A549 (cell line): ENCODE measurements around the gene SYCP3. TPM values are rescaled to one million over a fixed set of nuclear protein-coding genes. Genes with fewer than 3 reads are reported as not detected.

Experiments
- ATAC-seq, 2 experiments: fragments of 200-7000 bp in 1 of 2; fragments of >200 bp in 1 of 2; cut with Nextera tagmentation in 1 of 2; cut with Tn5 transposase in 1 of 2; 3 replicates each; pipeline versions ENCODE4 v1.8.0 to v1.9.1; 2018 to 2020; ENCODE audit warnings: mild to moderate bottlenecking in 1 of 2, moderate library complexity in 1 of 2
- CTCF ChIA-PET: fragments of 300-600 bp; sonication (Branson Sonifier 250); formaldehyde crosslinking; extraction: SDS; loops from one replicate; lab custom pipeline; 2021; ENCODE audit warnings: antibody characterized with exemption, inconsistent platforms; lab: Yijun Ruan, JAX
- POLR2A ChIA-PET: fragments of 350-600 bp; formaldehyde crosslinking; extraction: SDS; loops from one replicate; lab custom pipeline; 2021; ENCODE audit warnings: antibody characterized with exemption, inconsistent platforms; lab: Yijun Ruan, JAX
- DNase-seq, 2 experiments: peaks; one replicate each; pipeline versions ENCODE4 v3.0.0 to v3.0.0-alpha.2; 2011 to 2016; ENCODE audit warnings: low read depth in 1 of 2, low spot score in 1 of 2
- FAIRE-seq: peaks from 2 replicates; lab custom pipeline; 2011; peaks lifted over from hg19 to GRCh38; lab: Jason Lieb, UNC
- H3K27ac ChIP-seq, 2 experiments: fragments of >200 bp; sonication (Bioruptor Twin); formaldehyde crosslinking; 3 replicates each; pipeline ENCODE4 v1.5.1; 2016 to 2017
- H3K4me1 ChIP-seq: fragments of >200 bp; sonication (Bioruptor Twin); formaldehyde crosslinking; 3 replicates; pipeline ENCODE4 v1.6.1; 2016
- H3K4me2 ChIP-seq: fragments of >200 bp; sonication (Bioruptor Twin); formaldehyde crosslinking; 3 replicates; pipeline ENCODE4 v1.6.1; 2016
- H3K4me3 ChIP-seq: fragments of >200 bp; sonication (Bioruptor Twin); formaldehyde crosslinking; 3 replicates; pipeline ENCODE4 v1.5.1; 2016
- H3K9me3 ChIP-seq: fragments of >200 bp; sonication (Bioruptor Twin); formaldehyde crosslinking; 3 replicates; pipeline ENCODE4 v1.6.1; 2016
- ATOH8 ChIP-seq: fragments of 250-450 bp; sonication (Bioruptor Pico); IDR thresholded peaks from 2 replicates; pipeline ENCODE4 v1.5.0; 2020; ENCODE audit warnings: low read depth, mild to moderate bottlenecking, moderate library complexity
- BHLHE40 ChIP-seq: IDR thresholded peaks from 2 replicates; pipeline ENCODE4 v1.6.1; 2012; ENCODE audit warnings: low read depth, low read length, inconsistent platforms
- CBX8 ChIP-seq: fragments of 200-600 bp; sonication (generic); IDR thresholded peaks from 2 replicates; pipeline ENCODE4 v1.6.1; 2016
- CHD2 ChIP-seq: fragments of 150-350 bp; IDR thresholded peaks from 2 replicates; pipeline ENCODE4 v1.6.1; 2014; ENCODE audit warnings: low read length; ENCODE audit not compliant: partially characterized antibody
- CHD4 ChIP-seq: fragments of 200-600 bp; sonication (generic); IDR thresholded peaks from 2 replicates; pipeline ENCODE4 v1.6.1; 2016; ENCODE audit warnings: antibody characterized with exemption, mild to moderate bottlenecking, borderline replicate concordance
- CTCF ChIP-seq: fragments of >200 bp; sonication (Bioruptor Twin); formaldehyde crosslinking; IDR thresholded peaks from 3 replicates; pipeline ENCODE4 v1.5.1; 2016
- EHF ChIP-seq: fragments of 250-450 bp; sonication (Bioruptor Pico); IDR thresholded peaks from 2 replicates; pipeline ENCODE4 v1.5.0; 2020; ENCODE audit warnings: mild to moderate bottlenecking
- EHMT2 ChIP-seq: fragments of 200-600 bp; sonication (generic); IDR thresholded peaks from 2 replicates; pipeline ENCODE4 v1.6.1; 2016; ENCODE audit warnings: antibody characterized with exemption, low read depth, mild to moderate bottlenecking, moderate library complexity
- ESRRA ChIP-seq: fragments of 150-350 bp; IDR thresholded peaks from 2 replicates; pipeline ENCODE4 v1.6.1; 2014; ENCODE audit warnings: mild to moderate bottlenecking, low read length, borderline replicate concordance
- FOSL2 ChIP-seq, 2 experiments: fragments of 450-650 bp in 1 of 2; fragments of >200 bp in 1 of 2; sonication (Bioruptor Twin) in 1 of 2; formaldehyde crosslinking; IDR thresholded peaks; 2 replicates each; pipeline versions ENCODE4 v1.5.0 to v1.6.1; 2016 to 2020; ENCODE audit warnings: mild to moderate bottlenecking in 1 of 2, moderate library complexity in 1 of 2
- FOXS1 ChIP-seq: fragments of 250-450 bp; sonication (Bioruptor Pico); IDR thresholded peaks from 2 replicates; pipeline ENCODE4 v1.5.0; 2020; ENCODE audit warnings: mild to moderate bottlenecking, moderate library complexity
- HDAC2 ChIP-seq: fragments of 200-600 bp; sonication (generic); IDR thresholded peaks from 2 replicates; pipeline ENCODE4 v1.6.1; 2016
- HEYL ChIP-seq: fragments of 250-450 bp; sonication (Bioruptor Pico); IDR thresholded peaks from 2 replicates; pipeline ENCODE4 v1.8.0; 2021; ENCODE audit warnings: mild to moderate bottlenecking, moderate library complexity
- HOXA7 ChIP-seq: fragments of 250-450 bp; sonication (Bioruptor Pico); IDR thresholded peaks from 2 replicates; pipeline ENCODE4 v1.5.0; 2020; ENCODE audit warnings: mild to moderate bottlenecking, moderate library complexity
- JUN ChIP-seq, 2 experiments: fragments of >200 bp; sonication (Bioruptor Twin); formaldehyde crosslinking; IDR thresholded peaks; 2 replicates in 1 of 2; 3 replicates in 1 of 2; pipeline ENCODE4 v1.6.1; 2016 to 2017
- JUNB ChIP-seq: fragments of >200 bp; sonication (Bioruptor Twin); formaldehyde crosslinking; IDR thresholded peaks from 2 replicates; pipeline ENCODE4 v1.6.1; 2016
- KDM1A ChIP-seq: fragments of 200-600 bp; sonication (generic); IDR thresholded peaks from 2 replicates; pipeline ENCODE4 v1.6.1; 2016; ENCODE audit warnings: low read depth, mild to moderate bottlenecking
- KDM5A ChIP-seq: fragments of 200-600 bp; sonication (generic); IDR thresholded peaks from 2 replicates; pipeline ENCODE4 v1.6.1; 2016; ENCODE audit warnings: antibody characterized with exemption, mild to moderate bottlenecking
- NR3C1 ChIP-seq: fragments of >200 bp; sonication (Bioruptor Twin); formaldehyde crosslinking; IDR thresholded peaks from 3 replicates; pipeline ENCODE4 v1.6.1; 2017
- PHF8 ChIP-seq: fragments of 200-600 bp; sonication (generic); IDR thresholded peaks from 2 replicates; pipeline ENCODE4 v1.6.1; 2016; ENCODE audit warnings: low read depth, mild to moderate bottlenecking, antibody characterized with exemption, moderate library complexity, borderline replicate concordance
- POLR2AphosphoS2 ChIP-seq: conservative IDR thresholded peaks from 2 replicates; pipeline ENCODE4 v1.6.1; 2012; ENCODE audit warnings: low read length, improper control_type of control experiment, inconsistent platforms
- RFX5 ChIP-seq: fragments of 450-650 bp; IDR thresholded peaks from 2 replicates; pipeline ENCODE4 v1.7.1; 2014; ENCODE audit warnings: antibody characterized with exemption, mild to moderate bottlenecking, moderate library complexity
- SREBF2 ChIP-seq: fragments of 450-650 bp; IDR thresholded peaks from 2 replicates; pipeline ENCODE4 v1.6.1; 2014; ENCODE audit warnings: mild to moderate bottlenecking, moderate library complexity
- USF2 ChIP-seq: fragments of 450-650 bp; IDR thresholded peaks from 2 replicates; pipeline ENCODE4 v1.6.1; 2014; ENCODE audit warnings: antibody characterized with exemption
- ZC3H11A ChIP-seq: fragments of 450-650 bp; IDR thresholded peaks from 2 replicates; pipeline ENCODE4 v1.6.1; 2014; ENCODE audit warnings: antibody characterized with exemption, mild to moderate bottlenecking
- ZFP36 ChIP-seq: fragments of 450-650 bp; IDR thresholded peaks from 2 replicates; pipeline ENCODE4 v1.6.1; 2014; ENCODE audit warnings: borderline replicate concordance; ENCODE audit not compliant: partially characterized antibody
- ZNF302 ChIP-seq: fragments of 250-450 bp; sonication (Bioruptor Pico); IDR thresholded peaks from 2 replicates; pipeline ENCODE4 v1.9.0; 2021; ENCODE audit warnings: inconsistent platforms, mild to moderate bottlenecking, moderate library complexity
- ZSCAN20 ChIP-seq: fragments of 250-450 bp; sonication (Bioruptor Pico); IDR thresholded peaks from 2 replicates; pipeline ENCODE4 v1.8.0; 2022; ENCODE audit warnings: mild to moderate bottlenecking, moderate library complexity
- WGBS: methylation state at CpG from one replicate; pipeline ENCODE4 v1.1.6; 2017; ENCODE audit errors: missing lambda C conversion rate; 5-methylcytosine and 5-hydroxymethylcytosine counted together
- polyA plus RNA-seq, 4 experiments: library from polyadenylated mRNA; depleted of rRNA in 3 of 4; stranded (reverse); fragments of >200 nt; fragmentation: RNase III in 1 of 4; extraction: RNeasy Plus Mini Kit Qiagen cat#74134 plus additional on column Dnase treatment in 1 of 4; gene quantifications; 2 replicates in 3 of 4; 3 replicates in 1 of 4; pipeline ENCODE4 v1.2.3, GENCODE V29; 2011 to 2017

The SYCP3 gene
- polyA plus RNA-seq, 2 of the 4 experiments (the other 2 are of a cell fraction): 0.14 to 0.27 TPM

- TF ChIP-seq CTCF (no peak), RFX5 (no peak), KDM5A (no peak)
These were observed 4.0 kb upstream of the SYCP3 start (continued) for GRCh38 chr12:101743242-101743641.

- DNase-seq: no peak
- ChIA-PET CTCF (no interaction called here), POLR2A (no interaction called here)
- TF ChIP-seq HDAC2 (no peak), JUNB (no peak), KDM1A (no peak), ZSCAN20 (no peak), USF2 (no peak), HEYL (CRISPR knock-in tag) (no peak), ZNF302 (CRISPR knock-in tag) (no peak), ZC3H11A (no peak), CBX8 (no peak), PHF8 (no peak), ATOH8 (CRISPR knock-in tag) (no peak), FOXS1 (CRISPR knock-in tag) (no peak), NR3C1 (no peak)
- 84% methylated on average over 5 of the region's 5 CpGs for WGBS
- no peaks in the 10 kb centered on the region for H3K4me1 ChIP-seq
- no peak overlapping the region for H3K4me2 ChIP-seq
- ATAC-seq: no peak
- no peak overlapping the region for H3K27ac ChIP-seq
- H3K4me3 ChIP-seq: no peak overlapping the region
- no peak for FAIRE-seq
- H3K9me3 ChIP-seq: no peaks in the 10 kb centered on the region
These were observed 1.7 kb upstream of the SYCP3 start for GRCh38 chr12:101740980-101741379.

- POLR2A ChIA-PET: no interaction called here
- DNase-seq (no peak), FAIRE-seq (no peak), ATAC-seq (no peak)
- CTCF ChIA-PET: no interaction called here
- Histone ChIP-seq H3K4me2 (no peak overlapping the region), H3K4me1 (no peaks in the 10 kb centered on the region), H3K27ac (no peak overlapping the region), H3K4me3 (no peak overlapping the region), H3K9me3 (no peaks in the 10 kb centered on the region)
- TF ChIP-seq JUNB: no peak
- no peak for TF ChIP-seq CTCF
- no peak for TF ChIP-seq JUN (IDR thresholded peaks at IDR 0.05)
- no peak for TF ChIP-seq POLR2AphosphoS2
- TF ChIP-seq ZFP36: no peak
- TF ChIP-seq KDM5A: no peak
- no peak for TF ChIP-seq ESRRA
- TF ChIP-seq RFX5: no peak
- no peak for TF ChIP-seq HOXA7 (CRISPR knock-in tag)
- TF ChIP-seq BHLHE40: no peak
- TF ChIP-seq CHD4: no peak
- TF ChIP-seq USF2: no peak
- TF ChIP-seq KDM1A: no peak
- TF ChIP-seq FOSL2 (IDR thresholded peaks at IDR 0.05): no peak
- TF ChIP-seq FOSL2 (CRISPR knock-in tag; IDR thresholded peaks at IDR 0.05): no peak
- no peak for TF ChIP-seq EHF (CRISPR knock-in tag)
- no peak for TF ChIP-seq CHD2
- TF ChIP-seq SREBF2: no peak
- TF ChIP-seq EHMT2: no peak
- over 99% methylated on average over 5 of the region's 5 CpGs for WGBS
These were observed 1.3 kb upstream of the SYCP3 start for GRCh38 chr12:101740566-101740965.
